Measurements from ENCODE around the gene CREBL2.
"Not testable (repeated sequence)": the region's sequence is repeated elsewhere in the genome, so short reads cannot be mapped to it uniquely, and the experiment has no call there.

CREBL2 gene, protein sequence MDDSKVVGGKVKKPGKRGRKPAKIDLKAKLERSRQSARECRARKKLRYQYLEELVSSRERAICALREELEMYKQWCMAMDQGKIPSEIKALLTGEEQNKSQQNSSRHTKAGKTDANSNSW

DNA sequence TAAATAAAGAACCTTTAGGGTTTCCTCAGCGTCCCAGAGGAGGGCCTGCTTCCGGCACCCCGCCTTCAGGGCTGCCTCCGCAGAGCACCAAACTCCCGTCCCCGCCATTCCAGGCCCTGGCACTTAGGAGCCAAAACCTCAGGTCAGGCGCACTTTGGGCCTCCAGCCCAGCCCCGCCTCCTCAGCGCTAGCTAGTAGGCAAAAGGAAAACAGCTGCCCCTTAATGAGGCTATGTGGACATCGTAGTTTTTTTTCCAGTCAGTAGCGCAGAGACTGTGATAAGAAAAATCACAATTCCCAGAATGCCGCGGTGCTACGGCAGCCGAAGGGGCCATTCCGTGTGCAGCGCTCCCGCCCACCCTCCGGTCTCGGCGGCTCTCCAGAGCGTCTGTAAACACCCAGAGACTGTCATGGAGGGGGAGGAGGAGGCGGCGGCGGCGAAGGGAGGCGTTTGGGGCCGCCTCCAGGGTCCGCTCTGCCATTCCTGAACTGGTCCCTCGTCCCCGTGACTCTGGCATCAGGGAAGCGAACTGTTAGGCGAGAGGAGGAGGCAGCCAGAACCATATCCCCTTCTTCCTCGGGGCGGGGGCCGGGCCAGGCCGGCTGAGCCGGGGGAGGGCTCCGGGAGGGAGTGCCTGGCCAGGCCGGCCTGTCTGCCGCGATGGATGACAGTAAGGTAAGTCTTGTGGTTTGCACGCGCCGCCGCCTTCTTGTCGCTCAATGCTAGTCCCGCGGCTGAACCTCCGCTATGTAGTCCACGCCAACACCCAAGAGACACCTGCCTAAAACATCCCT lies at the start of gene CREBL2:
CREBL2 (plus strand) TSS at position 365 of the 795 bp plus-strand sequence; CDS start at position 662, 297 bp downstream.
- in situ Hi-C loops (cut with MboI; ENCODE audit: low sequenced_read_pairs), result no loop called here

DNA sequence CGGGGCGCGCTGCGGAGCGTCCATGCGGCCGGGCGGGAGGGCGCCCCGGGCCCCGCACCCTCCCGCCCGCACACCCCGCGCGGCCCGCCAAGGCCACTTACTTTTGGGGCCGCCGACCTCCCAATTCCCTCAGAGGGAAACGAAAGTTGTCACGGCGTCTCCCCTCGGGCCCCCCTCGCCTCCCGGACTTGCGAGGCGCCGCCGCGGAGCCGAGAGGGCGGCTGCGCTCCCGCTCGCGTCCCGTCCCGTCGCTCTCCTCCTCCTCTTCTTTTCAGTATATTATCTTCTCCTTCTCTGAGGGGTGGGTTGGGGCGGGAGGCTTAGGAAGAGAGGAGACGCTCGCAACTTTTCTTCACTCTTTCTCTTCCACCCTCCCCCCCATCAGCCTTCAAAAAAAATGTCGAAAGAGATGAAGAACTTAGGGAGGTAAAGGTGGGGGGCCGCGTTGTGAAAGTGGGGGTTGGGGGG lies 49.6 kb upstream of the CREBL2 start:
- in situ Hi-C loops (cut with MboI; ENCODE audit: low sequenced_read_pairs), result no loop called here

DNA sequence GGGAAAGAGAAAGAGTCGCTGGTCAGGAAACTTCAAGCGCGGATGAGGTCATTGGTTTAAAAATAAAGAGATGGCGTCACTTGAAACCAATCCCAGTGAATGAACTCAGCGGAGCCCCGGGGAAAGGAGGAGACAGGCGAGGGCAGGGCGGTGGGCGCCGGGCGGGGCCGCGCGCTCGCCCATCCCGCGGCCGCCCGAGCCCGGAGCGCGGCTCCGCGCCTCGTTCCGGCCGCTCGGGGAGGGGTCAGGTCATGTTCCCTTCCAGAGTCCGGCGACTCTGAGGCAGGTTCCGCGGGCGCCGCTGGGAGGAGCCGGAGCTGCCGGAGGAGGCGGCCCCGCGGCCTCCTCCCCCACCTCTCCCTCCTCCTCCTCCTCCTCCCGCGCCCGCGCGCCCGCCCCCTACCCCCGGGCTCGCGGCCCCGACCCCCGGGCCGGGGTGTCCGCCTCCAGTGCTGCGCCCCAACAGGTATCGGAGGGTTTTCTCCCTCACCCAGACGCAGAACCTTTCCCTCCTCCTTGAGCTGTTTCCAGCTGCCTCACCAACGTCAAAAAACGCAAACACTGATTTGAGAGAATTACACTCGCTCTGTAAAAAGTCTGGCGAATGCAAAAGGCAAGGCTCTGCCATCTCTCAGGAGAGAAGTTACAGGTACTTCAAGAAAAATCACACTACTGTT lies 49.0 kb upstream of the CREBL2 start, which contains the start of gene DUSP16:
DUSP16 (minus strand) TSS at position 279 of the 677 bp plus-strand sequence. CDS start 41,765 bp downstream, outside the sequence.
- in situ Hi-C loops (cut with MboI; ENCODE audit: low sequenced_read_pairs), result no loop called here

DNA sequence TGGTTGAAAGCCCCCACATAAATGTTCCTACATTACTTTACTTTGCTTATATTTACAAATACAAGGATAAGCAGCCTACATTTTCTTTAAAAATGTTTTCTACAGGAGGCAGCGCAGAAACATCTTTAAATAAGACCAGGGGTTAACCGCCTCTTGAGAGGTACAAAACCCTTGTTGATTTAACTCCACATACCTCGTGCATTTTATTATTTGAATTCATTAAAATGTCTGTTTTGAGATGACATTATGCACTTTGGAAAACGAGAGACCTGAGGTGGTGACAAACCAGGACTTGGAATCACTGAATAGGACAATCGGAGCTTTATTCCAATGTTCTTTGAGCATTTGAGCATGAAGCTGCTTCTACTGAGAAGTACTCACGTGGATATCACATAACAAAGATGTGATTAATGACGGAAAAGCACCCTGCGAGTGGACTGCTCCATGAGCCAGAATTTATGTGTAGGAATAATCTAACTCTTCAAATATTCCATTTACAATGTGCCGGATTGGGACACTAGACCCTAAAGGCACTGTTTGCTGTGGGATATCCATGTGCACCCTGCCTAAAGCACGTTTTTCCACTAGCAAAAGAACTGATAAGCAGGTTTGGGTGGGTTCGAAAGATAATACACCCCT lies 48.3 kb upstream of the CREBL2 start:
- in situ Hi-C loops (cut with MboI; ENCODE audit: low sequenced_read_pairs), result no loop called here

DNA sequence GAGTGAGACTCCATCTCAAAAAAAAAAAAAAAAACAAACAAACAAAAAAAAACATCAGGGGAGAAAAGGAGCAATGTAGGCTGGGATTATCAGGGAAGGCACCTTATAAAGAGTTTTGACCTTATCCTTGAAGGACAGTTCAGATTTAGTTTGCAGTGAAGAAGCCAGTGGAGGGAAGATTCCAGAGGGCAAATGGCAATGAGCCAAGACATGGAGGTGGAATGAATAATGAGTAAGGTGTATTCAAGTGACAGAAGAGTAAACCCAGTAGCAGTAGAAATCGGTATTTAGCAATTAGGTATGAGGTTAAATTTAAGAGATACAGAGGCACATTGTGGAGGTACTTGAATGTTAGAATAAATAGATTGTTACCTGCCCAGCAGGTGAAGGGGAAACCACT lies 46.8 kb upstream of the CREBL2 start:
- in situ Hi-C loops (cut with MboI; ENCODE audit: low sequenced_read_pairs), result no loop called here

DNA sequence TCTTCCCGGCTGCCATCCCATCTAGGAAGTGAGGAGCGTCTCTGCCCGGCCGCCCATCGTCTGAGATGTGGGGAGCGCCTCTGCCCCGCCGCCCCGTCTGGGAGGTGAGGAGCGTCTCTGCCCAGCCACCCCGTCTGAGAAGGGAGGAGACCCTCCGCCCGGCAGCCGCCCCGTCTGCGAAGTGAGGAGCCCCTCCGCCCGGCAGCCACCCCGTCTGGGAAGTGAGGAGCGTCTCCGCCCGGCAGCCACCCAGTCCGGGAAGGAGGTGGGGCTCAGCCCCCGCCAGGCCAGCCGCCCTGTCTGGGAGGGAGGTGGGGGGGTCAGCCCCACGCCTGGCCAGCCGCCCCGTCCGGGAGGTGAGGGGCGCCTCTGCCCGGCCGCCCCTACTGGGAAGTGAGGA lies 45.7 kb upstream of the CREBL2 start:
- in situ Hi-C loops (cut with MboI; ENCODE audit: low sequenced_read_pairs), result not testable (repeated sequence)

DNA sequence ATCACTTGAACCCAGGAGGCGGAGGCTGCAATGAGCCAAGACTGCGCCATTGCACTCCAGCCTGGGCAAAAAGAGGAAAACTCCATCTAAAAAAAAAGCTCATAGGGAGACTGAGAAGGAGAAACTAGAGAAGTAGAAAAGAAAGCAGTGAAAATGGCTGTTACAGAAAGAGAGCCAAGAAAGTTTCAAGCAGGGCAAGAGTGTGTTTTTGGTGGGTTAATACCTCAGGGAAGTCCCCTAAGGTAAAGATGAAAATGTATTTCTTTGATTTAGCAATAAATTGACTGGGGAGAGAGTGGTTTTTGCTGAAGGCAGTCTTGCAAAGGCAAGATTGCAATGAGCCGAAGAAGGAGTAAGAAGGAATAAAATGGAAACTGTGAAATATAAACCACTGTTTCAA lies 39.0 kb upstream of the CREBL2 start:
- in situ Hi-C loops (cut with MboI; ENCODE audit: low sequenced_read_pairs), result no loop called here

DNA sequence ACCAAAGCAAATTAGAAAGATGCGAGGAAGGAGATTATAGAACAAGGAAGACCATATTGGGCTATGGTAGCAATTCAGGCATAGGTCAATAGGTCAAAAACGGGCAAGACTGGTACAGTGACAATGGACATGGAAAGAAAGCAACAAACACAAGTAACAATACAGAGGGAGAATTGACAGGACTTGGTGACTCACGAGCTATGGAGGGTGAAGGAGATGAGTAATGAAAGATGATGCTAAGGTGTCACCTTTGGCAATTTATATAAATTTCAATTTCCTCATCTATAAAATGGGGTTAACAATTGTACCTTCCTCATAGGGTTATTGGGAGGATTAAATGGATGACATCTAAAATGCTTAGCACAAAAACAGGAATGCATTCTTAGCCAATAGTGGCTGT lies 33.9 kb upstream of the CREBL2 start:
- in situ Hi-C loops (cut with MboI; ENCODE audit: low sequenced_read_pairs), result no loop called here

DNA sequence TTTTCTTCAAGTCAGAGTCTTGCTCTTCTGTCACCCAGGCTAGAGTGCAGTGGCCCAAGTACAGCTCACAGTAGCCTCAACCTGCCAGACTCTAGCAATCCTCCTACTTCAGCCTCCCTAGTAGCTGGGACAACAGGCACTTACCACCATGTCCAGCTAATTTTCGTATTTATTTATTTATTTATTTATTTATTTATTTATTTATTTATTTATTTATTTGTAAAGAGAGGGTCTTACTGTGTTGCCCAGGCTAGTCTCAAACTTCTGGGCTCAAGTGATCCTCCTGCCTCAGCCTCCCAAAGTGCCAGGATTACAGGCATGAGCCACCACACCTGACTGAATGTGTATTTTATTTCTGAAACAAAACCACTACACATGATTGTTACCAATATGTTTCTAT lies 31.0 kb upstream of the CREBL2 start:
- in situ Hi-C loops (cut with MboI; ENCODE audit: low sequenced_read_pairs), result not testable (repeated sequence)

DNA sequence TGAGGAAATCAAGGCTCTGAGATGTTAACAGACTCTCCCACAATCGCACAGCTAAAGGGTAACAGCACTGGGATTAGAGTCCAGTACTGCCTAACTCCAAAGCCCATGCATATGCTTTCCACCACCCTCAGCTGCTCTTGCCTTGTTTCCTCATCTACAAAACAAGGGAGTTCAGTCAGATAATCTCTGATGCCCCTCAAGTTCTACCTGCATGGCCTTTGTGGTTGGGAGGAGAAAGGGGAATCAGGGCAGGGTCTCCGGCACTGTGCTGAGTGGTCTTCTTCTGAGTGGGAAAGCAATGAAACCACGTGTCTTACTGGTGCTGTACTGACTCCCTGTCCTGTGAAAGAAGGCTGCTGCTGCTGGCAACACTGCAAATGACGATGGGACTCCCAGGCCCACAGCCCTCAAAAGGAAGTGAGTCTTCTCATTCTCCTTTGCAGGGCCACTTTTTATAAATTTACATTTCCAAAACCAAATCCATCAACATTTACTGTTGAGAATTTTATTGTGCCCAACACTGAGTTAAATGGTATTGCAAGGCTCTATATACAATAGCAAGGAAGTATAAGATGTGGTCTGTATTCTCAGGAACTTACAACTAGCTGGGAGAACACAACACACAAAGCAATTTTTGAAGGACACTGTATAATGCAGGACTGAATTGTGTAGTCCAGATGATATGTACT lies 29.3 kb upstream of the CREBL2 start:
- in situ Hi-C loops (cut with MboI; ENCODE audit: low sequenced_read_pairs), result no loop called here

DNA sequence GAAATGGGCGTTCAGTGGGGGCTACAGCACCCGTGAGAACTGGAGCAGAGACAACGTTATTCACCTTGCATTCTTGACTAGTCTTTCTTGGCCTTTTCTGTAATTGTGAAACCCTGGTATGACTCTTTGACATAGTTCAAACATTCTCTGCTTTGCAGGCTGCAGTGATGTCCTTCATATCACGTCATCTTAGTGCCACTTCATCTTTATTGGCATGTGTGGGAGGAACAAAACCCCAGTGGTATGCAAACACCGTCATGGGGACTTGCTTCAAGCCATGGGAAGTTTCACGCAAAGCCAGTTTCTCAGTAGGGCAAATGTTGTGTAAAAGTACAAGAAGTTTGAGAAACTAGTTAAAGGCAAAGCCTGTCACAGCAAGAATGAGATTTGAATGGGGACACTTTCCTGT lies 28.8 kb upstream of the CREBL2 start:
- in situ Hi-C loops (cut with MboI; ENCODE audit: low sequenced_read_pairs), result no loop called here

DNA sequence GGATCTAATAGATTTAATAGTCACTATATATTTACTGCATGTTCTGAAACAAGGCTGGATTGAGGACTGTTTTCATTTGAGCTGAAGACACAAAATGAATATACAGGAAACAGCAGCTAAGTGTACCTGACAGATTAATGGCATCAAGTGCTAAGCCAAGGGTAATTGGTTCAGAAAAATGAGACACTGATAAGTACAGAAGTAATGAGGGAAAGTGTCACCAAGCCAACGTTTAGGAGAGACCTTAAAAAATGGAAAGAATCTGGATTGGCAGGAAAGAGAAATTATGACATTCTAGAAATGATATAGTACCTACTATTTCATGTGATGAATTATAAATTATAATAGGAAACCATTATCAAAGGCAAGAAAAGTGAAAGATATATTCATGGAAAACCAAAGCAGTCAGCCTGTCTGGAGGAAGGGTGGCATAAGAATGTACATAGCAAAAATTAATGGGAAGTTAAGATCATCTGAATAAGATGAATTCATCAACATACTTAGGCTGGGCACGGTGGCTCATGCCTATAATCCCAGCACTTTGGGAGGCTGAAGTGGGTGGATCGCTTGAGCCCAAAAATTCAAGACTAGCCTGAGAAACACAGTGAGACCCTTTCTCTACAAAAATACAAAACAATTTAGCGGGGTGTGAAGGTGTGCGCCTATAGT lies 28.0 kb upstream of the CREBL2 start:
- in situ Hi-C loops (cut with MboI; ENCODE audit: low sequenced_read_pairs), result no loop called here

DNA sequence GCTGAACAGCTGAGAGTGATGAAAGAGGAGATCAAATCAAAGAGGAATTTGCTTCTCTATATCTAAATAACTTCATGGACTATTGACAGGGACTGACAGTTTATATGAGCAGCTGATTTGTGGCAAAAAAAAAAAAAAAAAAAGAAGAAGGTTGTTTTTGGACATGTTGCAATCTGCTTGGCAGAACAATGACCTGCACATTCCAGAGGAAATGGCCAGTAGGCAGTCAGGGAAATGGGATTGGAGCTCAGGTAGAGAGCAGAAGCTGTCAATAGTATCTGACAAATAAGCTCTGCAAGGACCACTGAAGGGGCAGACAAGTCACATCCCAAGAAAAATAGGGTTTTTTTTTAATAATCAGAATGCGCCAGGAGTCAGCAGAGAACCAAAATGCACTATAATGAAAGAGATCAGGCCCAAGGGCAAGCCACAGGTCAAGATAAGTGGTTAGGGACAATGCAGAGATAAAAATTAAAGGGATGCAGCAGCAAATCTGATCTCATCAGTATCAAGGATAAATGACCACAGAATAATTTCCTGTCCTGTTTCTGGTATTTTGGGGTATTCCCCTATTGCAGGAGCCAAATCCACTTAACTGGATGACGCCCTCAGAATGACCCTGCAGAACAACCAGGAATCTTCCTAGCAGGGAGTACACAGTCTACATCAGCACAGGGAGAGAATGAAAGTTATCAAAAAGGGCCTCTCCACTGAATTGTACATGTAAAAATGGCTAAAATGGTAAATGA lies 26.4 kb upstream of the CREBL2 start:
- in situ Hi-C loops (cut with MboI; ENCODE audit: low sequenced_read_pairs), result no loop called here

DNA sequence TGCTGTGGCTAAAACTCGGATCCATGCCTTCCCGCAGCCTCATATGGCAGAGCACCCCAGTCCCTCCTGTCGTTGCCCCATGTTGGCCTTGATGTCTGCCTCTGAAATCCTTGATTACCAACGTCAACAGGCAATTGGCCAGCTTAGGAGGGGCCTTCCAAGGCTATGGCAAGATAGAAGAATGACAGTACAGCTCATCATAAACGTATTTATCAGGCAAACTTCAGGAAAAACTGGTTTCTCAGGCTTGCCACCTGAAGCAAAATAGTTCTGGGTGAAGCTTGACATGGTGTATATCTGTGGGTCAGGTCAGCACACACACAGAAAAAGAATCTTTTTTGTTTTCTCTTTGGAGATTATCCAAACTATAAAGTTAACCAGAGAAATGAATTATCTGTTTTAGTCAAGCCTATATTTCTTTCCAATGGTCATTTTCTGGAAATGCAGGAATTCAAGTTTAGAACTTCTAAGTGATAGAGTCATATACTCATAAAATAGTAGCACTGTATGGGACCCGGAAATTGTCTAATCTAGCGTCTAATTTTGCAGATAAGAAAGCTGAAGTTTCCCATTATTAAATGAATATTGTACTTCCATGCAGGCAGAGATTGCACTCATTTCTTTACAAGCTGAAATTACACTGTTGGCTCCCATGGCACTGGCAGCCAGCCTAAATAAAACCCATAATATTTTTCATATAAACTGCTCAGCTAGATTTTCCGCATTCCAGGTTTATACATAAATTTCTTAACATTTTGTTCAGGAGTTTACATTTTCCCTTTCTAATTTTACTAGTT lies 24.6 kb upstream of the CREBL2 start:
- in situ Hi-C loops (cut with MboI; ENCODE audit: low sequenced_read_pairs), result no loop called here

DNA sequence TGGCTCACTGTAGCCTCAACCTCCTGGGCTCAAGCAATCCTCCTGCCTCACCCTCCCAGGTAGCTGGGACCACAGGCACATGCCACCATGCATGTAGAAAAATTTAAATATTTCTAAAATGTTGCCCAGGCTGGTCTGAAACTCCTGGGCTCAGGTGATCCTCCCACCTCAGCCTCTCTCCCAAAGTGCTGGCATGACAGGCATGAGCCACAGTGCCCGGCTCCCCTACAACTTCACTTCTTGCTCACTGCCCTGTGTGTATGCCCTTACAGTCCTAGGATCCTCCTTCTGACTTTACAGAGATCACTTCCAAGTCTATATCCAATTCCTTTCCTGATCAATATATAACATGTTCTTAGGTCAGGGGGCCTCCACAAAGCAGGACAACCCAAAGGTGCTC lies 23.8 kb upstream of the CREBL2 start:
- in situ Hi-C loops (cut with MboI; ENCODE audit: low sequenced_read_pairs), result no loop called here

DNA sequence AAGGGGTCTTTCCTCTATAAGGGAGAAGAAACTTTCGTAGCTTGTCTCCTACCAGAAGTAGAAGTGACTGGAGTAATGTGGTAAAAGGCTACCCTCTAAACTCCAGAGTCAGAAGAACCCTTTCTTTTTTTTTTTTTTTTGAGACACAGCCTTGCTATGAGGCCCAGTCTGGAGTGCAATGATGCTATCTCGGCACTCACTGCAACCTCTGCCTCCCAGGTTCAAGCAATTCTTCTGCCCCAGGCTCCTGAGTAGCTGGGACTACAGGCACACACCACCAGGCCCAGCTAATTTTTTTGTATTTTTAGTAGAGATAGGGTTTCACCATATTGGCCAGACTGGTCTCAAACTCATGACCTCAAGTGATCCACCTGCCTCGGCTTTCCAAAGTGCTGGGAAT lies 23.2 kb upstream of the CREBL2 start:
- in situ Hi-C loops (cut with MboI; ENCODE audit: low sequenced_read_pairs), result not testable (repeated sequence)

DNA sequence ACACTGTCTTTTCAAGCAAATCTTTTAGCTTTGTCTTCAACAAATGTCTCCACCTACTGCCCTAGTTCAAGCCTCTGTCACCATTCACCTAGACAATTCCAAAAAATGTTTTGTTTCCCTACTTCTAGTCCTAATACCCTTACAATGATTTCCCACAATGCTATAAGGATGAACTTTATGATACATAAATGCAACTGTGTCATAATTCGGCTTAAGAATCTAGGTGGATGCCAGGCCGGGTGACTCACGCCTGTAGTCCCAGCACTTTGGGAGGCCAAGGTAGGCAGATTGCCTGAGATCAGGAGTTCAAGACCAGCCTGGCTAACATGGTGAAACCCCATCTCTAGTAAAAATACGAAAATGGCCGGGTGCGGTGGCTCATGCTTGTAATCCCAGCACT lies 20.7 kb upstream of the CREBL2 start:
- in situ Hi-C loops (cut with MboI; ENCODE audit: low sequenced_read_pairs), result no loop called here

DNA sequence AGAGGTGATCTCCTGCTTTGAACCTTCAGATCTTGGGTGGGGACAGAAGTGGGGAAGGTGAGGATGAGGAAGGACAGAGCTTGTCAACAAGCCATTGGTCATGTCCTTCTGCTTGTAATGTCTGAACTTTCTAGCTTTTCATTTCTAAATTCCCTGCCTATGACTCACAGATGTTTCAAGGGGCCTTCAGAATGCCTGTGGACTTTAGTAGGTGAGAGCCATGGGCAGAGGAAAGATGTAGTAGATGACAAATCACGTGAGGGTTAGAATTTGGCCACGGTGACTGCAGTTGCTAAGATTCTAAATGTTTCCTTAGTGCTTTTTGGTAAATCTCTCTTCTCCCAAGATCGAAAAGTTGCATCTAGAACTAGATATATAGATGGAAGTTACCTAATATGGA lies 18.7 kb upstream of the CREBL2 start:
- in situ Hi-C loops (cut with MboI; ENCODE audit: low sequenced_read_pairs), result no loop called here

DNA sequence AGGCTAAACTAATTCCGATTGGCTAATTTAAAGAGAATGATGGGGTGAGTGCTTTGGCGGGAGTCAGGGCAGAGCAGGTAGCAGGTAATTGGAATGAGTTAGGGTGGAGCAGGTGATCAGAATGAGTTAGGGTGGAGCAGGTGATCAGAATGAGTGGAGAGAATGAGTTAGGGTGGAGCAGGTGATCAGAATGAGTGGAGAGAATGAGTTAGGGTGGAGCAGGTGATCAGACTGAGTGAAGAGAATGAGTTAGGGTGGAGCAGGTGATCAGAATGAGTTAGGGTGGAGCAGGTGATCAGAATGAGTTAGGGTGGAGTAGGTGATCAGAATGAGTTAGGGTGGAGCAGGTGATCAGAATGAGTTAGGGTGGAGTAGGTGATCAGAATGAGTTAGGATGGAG lies 15.7 kb upstream of the CREBL2 start:
- in situ Hi-C loops (cut with MboI; ENCODE audit: low sequenced_read_pairs), result not testable (repeated sequence)
